ENCODE data around the gene ABHD17B. TPM values are rescaled to one million over a fixed set of nuclear protein-coding genes. Genes with fewer than 3 reads are reported as not detected.

Gene ABHD17B
- total and polyA plus RNA-seq, 2 donors (not counting 1 experiment from before 2014, with no cell fraction given), result 14.6 to 20.6 TPM

DNA sequence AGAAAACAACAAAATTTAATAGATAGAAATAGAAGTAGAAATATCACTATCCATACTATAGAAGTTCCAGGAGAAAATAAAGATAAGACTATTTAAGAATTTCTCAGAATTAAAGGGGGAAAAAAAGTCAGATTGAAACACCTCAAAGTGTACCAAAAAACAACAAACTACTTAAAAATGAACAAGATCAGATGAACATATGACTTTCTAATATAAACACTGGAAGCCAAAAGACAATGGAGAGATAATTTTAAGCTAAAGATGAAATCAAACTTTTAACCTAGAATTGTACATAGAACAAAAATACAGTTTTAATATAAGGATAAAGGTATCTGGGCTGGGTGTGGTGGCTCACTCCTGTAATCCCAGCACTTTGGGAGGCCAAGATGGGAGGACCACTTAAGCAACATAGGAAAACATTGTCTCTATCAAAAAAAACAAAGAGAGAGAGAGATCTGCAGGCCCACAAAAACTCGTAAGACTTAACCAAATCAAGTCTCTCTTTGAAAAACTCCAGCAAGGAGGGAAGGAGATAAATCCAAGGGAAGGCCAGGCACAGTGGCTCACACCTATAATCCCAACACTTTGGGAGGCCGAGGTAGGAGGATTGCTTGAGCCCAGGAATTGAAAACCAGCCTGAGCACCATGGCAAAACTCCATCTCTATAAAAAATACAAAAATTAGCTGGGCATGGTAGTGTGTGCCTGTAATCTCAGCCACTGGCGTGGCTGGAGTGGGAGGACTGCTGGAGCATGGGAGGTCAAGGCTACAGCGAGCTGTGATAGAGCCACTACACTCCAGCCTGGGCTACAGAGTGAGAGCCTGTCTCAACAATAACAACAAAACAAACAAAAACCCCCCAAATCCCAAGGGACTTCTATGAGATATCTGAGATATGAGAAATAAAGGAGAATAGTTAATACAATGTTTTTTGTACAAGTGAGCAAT lies 32.4 kb downstream of the ABHD17B start:
- no peaks in the 10 kb centered on the region for H3K9me3 ChIP-seq (ENCODE audit: control insufficient read depth, insufficient read depth, low read depth, low read length)
- H3K9ac ChIP-seq (ENCODE audit: insufficient read depth, low read length), result no peak overlapping the region
- peaks cover 20% of the 10 kb centered on the region for H3K79me2 ChIP-seq (ENCODE audit: control insufficient read depth, insufficient read depth, low read length)
- H3K27ac ChIP-seq (ENCODE audit: insufficient read depth, low read length), result no peak overlapping the region
- no peak for DNase-seq (ENCODE audit: low read depth in 2 of 2)
- no peaks in the 10 kb centered on the region for H3K4me1 ChIP-seq (ENCODE audit: control insufficient read depth, extremely low read depth, insufficient read depth, low read length)
- H3K36me3 ChIP-seq (ENCODE audit: control insufficient read depth, insufficient read depth, low read length), result no peaks in the 10 kb centered on the region
- H3K4me3 ChIP-seq (replicated peaks in 1 of 4; ENCODE audit: control extremely low read depth in 1 of 4, insufficient read depth in 1 of 4, low read depth in 3 of 4, low read length in 4 of 4), result no peak overlapping the region
- H3K4me2 ChIP-seq (ENCODE audit: extremely low read depth, insufficient read depth, low read length), result no peak overlapping the region
- no peak overlapping the region for H2AFZ ChIP-seq (ENCODE audit: low read length)
- TF ChIP-seq EZH2 (IDR thresholded peaks at IDR 0.05; ENCODE audit: low read length, missing control alignments), result no peak
- TF ChIP-seq, protein P1, sequence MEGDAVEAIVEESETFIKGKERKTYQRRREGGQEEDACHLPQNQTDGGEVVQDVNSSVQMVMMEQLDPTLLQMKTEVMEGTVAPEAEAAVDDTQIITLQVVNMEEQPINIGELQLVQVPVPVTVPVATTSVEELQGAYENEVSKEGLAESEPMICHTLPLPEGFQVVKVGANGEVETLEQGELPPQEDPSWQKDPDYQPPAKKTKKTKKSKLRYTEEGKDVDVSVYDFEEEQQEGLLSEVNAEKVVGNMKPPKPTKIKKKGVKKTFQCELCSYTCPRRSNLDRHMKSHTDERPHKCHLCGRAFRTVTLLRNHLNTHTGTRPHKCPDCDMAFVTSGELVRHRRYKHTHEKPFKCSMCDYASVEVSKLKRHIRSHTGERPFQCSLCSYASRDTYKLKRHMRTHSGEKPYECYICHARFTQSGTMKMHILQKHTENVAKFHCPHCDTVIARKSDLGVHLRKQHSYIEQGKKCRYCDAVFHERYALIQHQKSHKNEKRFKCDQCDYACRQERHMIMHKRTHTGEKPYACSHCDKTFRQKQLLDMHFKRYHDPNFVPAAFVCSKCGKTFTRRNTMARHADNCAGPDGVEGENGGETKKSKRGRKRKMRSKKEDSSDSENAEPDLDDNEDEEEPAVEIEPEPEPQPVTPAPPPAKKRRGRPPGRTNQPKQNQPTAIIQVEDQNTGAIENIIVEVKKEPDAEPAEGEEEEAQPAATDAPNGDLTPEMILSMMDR (conservative IDR thresholded peaks at IDR 0.05 in 1 of 2, IDR thresholded peaks at IDR 0.05 in 1 of 2; ENCODE audit: low read depth in 1 of 2, low read length in 2 of 2), result no peak
- no peaks in the 10 kb centered on the region for H4K20me1 ChIP-seq (ENCODE audit: control insufficient read depth, extremely low read depth, insufficient read depth, low read length)
- no peaks in the 10 kb centered on the region for H3K27me3 ChIP-seq (ENCODE audit: control insufficient read depth, insufficient read depth, low read length)

DNA sequence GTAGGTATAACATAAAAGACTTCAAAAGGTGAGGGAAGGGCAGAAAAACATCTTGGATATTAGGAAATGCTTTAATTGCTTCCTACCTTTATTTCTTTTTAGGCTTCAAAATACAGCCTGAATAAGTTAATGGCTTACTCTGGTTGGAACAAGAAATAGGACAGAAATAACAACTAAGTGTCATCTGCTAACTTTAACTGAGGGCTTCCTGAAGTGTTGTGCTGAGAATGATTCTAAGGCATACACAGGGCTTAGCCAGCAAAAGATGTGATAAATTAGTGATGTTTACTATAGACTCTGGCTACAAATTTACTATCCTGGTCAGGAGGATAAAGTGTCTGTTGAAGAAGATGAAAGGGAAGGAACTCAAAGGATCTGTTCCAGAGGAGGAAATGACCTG lies 34.2 kb downstream of the ABHD17B start:
- no peak overlapping the region for H3K4me2 ChIP-seq (ENCODE audit: extremely low read depth, insufficient read depth, low read length)
- H3K9me3 ChIP-seq (ENCODE audit: control insufficient read depth, insufficient read depth, low read depth, low read length), result no peaks in the 10 kb centered on the region
- no peaks in the 10 kb centered on the region for H3K36me3 ChIP-seq (ENCODE audit: control insufficient read depth, insufficient read depth, low read length)
- H3K9ac ChIP-seq (ENCODE audit: insufficient read depth, low read length), result no peak overlapping the region
- no peak overlapping the region for H2AFZ ChIP-seq (ENCODE audit: low read length)
- no peaks in the 10 kb centered on the region for H3K27me3 ChIP-seq (ENCODE audit: control insufficient read depth, insufficient read depth, low read length)
- H3K4me3 ChIP-seq (replicated peaks in 1 of 4; ENCODE audit: control extremely low read depth in 1 of 4, insufficient read depth in 1 of 4, low read depth in 3 of 4, low read length in 4 of 4), result no peak overlapping the region
- H3K4me1 ChIP-seq (ENCODE audit: control insufficient read depth, extremely low read depth, insufficient read depth, low read length), result no peaks in the 10 kb centered on the region
- H3K79me2 ChIP-seq (ENCODE audit: control insufficient read depth, insufficient read depth, low read length), result peaks cover 20% of the 10 kb centered on the region
- no peak for DNase-seq (ENCODE audit: low read depth in 2 of 2)
- no peak for TF ChIP-seq EZH2 (IDR thresholded peaks at IDR 0.05; ENCODE audit: low read length, missing control alignments)
- TF ChIP-seq, protein P1 (conservative IDR thresholded peaks at IDR 0.05 in 1 of 2, IDR thresholded peaks at IDR 0.05 in 1 of 2; ENCODE audit: low read depth in 1 of 2, low read length in 2 of 2), result no peak
- no peaks in the 10 kb centered on the region for H4K20me1 ChIP-seq (ENCODE audit: control insufficient read depth, extremely low read depth, insufficient read depth, low read length)
- no peak overlapping the region for H3K27ac ChIP-seq (ENCODE audit: insufficient read depth, low read length)

DNA sequence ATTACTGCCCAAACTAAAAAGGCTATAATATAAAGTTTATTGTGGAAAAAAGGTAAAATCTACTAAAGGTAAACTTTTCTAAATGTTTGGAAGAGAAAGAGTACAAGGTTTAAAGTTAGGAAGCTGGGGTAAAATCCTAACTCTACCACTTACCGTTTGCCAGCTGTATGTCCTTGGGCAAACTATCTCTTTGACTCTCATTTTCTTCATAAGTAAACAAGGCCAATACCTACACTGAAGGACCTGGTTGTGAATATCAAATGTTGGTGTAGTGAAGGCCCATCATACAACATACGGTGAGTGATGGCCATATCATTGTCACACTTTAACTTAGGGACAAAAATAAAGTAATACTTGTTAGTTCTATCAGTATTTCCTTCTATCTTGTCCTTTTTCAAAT lies 34.9 kb downstream of the ABHD17B start:
- no peak overlapping the region for H3K4me3 ChIP-seq (replicated peaks in 1 of 4; ENCODE audit: control extremely low read depth in 1 of 4, insufficient read depth in 1 of 4, low read depth in 3 of 4, low read length in 4 of 4)
- no peaks in the 10 kb centered on the region for H3K9me3 ChIP-seq (ENCODE audit: control insufficient read depth, insufficient read depth, low read depth, low read length)

More for the DNA sequence above, 34.9 kb downstream of the ABHD17B start:
- H3K79me2 ChIP-seq (ENCODE audit: control insufficient read depth, insufficient read depth, low read length), result peaks cover 20% of the 10 kb centered on the region
- no peak for DNase-seq (ENCODE audit: low read depth in 2 of 2)
- no peak overlapping the region for H3K9ac ChIP-seq (ENCODE audit: insufficient read depth, low read length)
- H2AFZ ChIP-seq (ENCODE audit: low read length), result no peak overlapping the region
- no peaks in the 10 kb centered on the region for H3K4me1 ChIP-seq (ENCODE audit: control insufficient read depth, extremely low read depth, insufficient read depth, low read length)
- TF ChIP-seq, protein P1 (conservative IDR thresholded peaks at IDR 0.05 in 1 of 2, IDR thresholded peaks at IDR 0.05 in 1 of 2; ENCODE audit: low read depth in 1 of 2, low read length in 2 of 2), result no peak
- no peak for TF ChIP-seq EZH2 (IDR thresholded peaks at IDR 0.05; ENCODE audit: low read length, missing control alignments)
- H3K27me3 ChIP-seq (ENCODE audit: control insufficient read depth, insufficient read depth, low read length), result no peaks in the 10 kb centered on the region
- no peaks in the 10 kb centered on the region for H3K36me3 ChIP-seq (ENCODE audit: control insufficient read depth, insufficient read depth, low read length)
- no peak overlapping the region for H3K4me2 ChIP-seq (ENCODE audit: extremely low read depth, insufficient read depth, low read length)
- H4K20me1 ChIP-seq (ENCODE audit: control insufficient read depth, extremely low read depth, insufficient read depth, low read length), result no peaks in the 10 kb centered on the region
- no peak overlapping the region for H3K27ac ChIP-seq (ENCODE audit: insufficient read depth, low read length)

Measured in fibroblast of lung (primary cell).